Esophagus squamous epithelium (tissue), 4 donors: ENCODE measurements around the gene MYO1H.

Experiments used
- CTCF ChIP-seq, 6 experiments: fragments of 450-650 bp in 4 of 6; fragments of 200-600 bp in 2 of 6; sonication (generic) in 2 of 6; IDR thresholded peaks; one replicate each; pipeline ENCODE4 v1.5.1; 2016 to 2019; ENCODE audit warnings: antibody characterized with exemption in 6 of 6, mild to moderate bottlenecking in 4 of 6, moderate library complexity in 4 of 6
- POLR2A ChIP-seq, 4 donors: fragments of 450-650 bp; IDR thresholded peaks; one replicate each; pipeline ENCODE4 v1.6.1; 2017; ENCODE audit warnings: antibody characterized with exemption in 4 of 4, mild to moderate bottlenecking in 4 of 4, moderate library complexity in 3 of 4

GRCh38 chr12:109483346-109483745, 135.6 kb downstream of the MYO1H start:
- TF ChIP-seq CTCF (IDR thresholded peaks at IDR 0.05), result no peak
- TF ChIP-seq POLR2A (IDR thresholded peaks at IDR 0.05), result no peak
